Fibroblast of the aortic adventitia (primary cell): ENCODE measurements around the gene PDZD2. TPM values are rescaled to one million over a fixed set of nuclear protein-coding genes. Genes with fewer than 3 reads are reported as not detected.
"Not testable (repeated sequence)": the region's sequence is repeated elsewhere in the genome, so short reads cannot be mapped to it uniquely, and the experiment has no call there.

Experiments used
- DNase-seq: peaks from one replicate; pipeline ENCODE4 v3.0.0-alpha.2; 2010; ENCODE audit warnings: low read depth
- H3K4me3 ChIP-seq: 2 replicates; pipeline ENCODE4 v1.5.1; 2011; ENCODE audit warnings: low read depth, mild to moderate bottlenecking, control low read depth, low read length, moderate library complexity
- total RNA-seq: library from RNA; depleted of rRNA; stranded (reverse); fragments of >200 nt; gene quantifications from 2 replicates; pipeline ENCODE4 v1.2.3, GENCODE V29; 2012; ENCODE audit warnings: low replicate concordance
- TF ChIP-seq, protein P1 (sequence below): IDR thresholded peaks from 2 replicates; pipeline ENCODE4 v1.5.1; 2011; ENCODE audit warnings: mild to moderate bottlenecking, low read length, control low read depth, inconsistent platforms; ENCODE audit not compliant: insufficient read depth

The PDZD2 gene
- total RNA-seq, 1 donor: under 0.01 TPM

DNA sequence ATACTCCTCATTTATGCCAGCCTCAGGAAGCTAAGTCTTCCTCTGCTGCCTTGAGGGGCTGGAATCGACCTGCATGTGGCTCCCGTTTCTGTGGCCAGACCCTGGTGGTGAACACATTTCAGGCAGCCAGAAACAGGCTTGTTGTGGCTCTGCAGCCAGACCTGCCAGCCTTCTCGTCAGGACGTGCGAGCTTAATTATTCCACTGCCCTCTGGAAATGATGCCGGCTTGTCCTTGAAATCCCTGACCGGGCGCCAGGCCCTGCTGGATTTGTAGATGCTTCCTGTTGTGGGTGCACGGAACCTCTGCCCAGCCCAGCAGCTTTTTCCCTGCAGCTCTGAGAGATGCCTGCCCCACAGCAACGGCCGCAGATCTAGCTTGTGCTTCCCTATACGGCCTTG lies 41.6 kb downstream of the PDZD2 start:
- no peak for DNase-seq
- no peak overlapping the region for H3K4me3 ChIP-seq
- TF ChIP-seq, protein P1, sequence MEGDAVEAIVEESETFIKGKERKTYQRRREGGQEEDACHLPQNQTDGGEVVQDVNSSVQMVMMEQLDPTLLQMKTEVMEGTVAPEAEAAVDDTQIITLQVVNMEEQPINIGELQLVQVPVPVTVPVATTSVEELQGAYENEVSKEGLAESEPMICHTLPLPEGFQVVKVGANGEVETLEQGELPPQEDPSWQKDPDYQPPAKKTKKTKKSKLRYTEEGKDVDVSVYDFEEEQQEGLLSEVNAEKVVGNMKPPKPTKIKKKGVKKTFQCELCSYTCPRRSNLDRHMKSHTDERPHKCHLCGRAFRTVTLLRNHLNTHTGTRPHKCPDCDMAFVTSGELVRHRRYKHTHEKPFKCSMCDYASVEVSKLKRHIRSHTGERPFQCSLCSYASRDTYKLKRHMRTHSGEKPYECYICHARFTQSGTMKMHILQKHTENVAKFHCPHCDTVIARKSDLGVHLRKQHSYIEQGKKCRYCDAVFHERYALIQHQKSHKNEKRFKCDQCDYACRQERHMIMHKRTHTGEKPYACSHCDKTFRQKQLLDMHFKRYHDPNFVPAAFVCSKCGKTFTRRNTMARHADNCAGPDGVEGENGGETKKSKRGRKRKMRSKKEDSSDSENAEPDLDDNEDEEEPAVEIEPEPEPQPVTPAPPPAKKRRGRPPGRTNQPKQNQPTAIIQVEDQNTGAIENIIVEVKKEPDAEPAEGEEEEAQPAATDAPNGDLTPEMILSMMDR: no peak

DNA sequence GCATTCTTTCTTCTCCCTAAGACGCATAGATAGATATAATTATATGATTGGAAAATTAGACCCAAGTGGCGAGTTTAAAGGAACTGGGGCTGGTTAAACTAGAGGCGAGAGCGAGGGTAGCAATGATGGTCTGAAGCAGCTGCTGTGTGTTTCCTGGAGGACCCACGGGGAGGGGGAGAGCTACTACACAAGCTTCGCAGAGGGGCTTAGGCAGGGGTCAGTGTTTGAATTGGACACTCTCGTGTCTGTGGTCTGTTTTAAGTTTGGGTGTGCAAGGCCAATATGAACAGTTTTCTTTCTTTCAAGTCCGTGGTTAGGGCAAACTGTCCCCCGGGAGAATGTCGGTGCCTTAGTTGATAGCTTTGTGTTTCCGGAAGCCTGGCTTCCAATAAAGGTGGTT lies 43.1 kb downstream of the PDZD2 start:
- DNase-seq: no peak
- TF ChIP-seq, protein P1: no peak

DNA sequence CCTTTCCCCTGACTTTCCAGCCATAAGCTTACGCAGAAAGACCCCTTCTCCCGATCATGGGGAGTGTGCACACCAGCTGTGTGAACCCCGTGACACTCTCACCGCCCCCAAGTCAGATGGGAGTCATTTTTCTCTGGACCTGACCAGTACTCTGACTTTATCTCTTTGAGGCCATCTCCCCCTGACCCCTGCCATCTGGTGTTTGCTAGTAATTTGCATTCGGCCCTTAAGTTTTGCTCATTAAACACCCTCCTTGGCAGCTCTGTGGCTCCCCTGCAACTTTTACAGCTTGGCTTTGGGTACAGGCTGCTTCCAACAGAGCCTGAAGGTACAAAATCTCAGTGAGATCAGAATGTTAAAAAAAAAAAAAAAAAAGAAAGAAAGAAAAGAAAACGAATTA lies 43.9 kb downstream of the PDZD2 start:
- DNase-seq: no peak
- no peak overlapping the region for H3K4me3 ChIP-seq
- TF ChIP-seq, protein P1: no peak

More for the DNA sequence above, 43.1 kb downstream of the PDZD2 start:
- H3K4me3 ChIP-seq: no peak overlapping the region

DNA sequence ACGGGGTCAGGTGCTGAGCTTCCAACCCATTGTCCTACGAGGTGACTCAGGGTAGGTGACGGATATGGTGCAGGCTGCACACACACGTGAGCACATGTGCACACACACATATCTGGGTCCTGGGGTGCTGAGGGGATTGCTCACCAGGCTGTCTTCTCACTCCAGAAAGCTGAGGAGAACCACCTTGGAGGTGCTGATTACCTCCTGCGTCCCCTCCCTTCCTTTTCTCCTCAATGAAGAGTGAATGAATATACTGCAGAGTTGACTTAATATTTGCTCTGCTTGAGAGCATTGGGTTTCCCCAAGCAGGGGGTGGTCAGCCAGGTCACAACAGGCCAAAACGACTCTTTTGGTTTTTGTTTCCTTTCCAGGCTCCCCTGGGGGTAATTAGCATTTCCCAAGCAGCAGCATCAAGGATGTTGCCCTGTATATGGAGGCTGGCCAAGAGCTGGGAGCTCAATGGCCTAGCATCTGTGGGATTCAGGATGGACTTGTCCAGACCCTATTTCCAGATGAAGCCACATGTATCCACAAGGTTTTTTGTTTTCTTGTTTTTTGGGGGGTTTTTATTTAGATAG lies 49.7 kb downstream of the PDZD2 start:
- H3K4me3 ChIP-seq: no peak overlapping the region
- TF ChIP-seq, protein P1: no peak
- no peak for DNase-seq

DNA sequence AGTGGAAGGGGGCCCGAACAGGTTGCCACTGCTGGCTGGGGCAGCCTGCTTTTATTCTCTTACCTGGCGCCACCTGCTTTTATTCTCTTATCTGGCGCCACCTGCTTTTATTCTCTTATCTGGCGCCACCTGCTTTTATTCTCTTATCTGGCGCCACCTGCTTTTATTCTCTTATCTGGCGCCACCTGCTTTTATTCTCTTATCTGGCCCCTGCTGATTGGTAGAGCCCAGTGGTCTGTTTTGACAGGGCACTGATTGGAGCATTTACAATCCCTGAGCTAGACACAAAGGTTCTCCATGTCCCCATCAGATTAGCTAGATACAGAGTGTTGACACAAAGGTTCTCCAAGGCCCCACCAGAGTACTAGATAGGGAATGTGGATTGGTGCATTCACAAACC lies 52.5 kb downstream of the PDZD2 start:
- not testable (repeated sequence) for H3K4me3 ChIP-seq, DNase-seq

DNA sequence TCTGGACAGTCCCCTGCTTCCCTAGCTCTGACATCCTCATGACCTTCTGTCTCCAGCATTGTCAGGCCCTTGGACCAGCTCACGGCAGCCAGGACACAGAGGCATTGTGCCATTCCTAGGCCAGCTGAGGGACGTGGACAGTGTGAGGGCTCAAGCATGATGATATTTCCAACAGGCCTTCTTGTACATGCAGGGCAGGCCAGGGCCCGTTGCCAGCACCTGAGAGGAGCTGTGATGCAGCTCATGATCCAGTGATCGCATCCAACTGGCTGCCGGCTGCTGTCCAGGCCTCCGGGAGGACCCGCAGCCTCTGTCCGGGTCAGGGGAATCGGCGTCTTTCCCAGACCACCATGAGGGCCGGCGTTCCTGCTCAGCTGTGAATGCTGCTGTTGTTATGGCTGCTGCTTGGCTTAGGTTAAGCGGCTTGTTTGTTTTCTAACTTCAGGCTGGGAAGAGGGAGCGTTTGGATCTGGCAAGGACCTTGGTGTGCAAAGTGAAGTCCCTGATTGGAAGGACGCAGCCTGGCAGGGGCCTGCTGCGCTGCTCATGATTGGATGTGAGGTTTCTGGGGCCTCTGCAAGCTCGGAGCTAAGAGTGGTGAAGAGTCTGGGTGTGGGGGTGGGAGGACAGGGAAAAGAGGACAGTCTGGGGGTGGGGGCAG lies 53.8 kb downstream of the PDZD2 start:
- TF ChIP-seq, protein P1: no peak
- no peak overlapping the region for H3K4me3 ChIP-seq
- no peak for DNase-seq

DNA sequence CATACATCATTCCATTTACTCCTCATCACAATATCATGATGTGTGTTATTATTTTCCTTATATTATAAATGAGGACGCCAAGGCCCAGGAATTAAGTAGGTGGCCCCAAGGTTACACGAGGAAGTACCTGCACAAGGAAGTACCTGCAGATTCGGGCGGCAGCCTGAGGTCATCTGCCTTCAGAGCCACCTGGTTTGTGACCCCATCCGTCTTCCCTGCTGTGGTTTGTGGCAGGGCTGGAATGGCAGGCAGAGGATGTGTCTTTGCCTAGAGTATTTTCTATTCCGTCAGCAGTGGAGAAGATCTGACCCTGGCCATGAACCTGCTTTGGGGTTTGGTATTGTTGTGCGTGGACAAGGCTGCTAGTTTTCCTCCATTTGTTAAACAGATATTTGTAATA lies 59.7 kb downstream of the PDZD2 start:
- no peak overlapping the region for H3K4me3 ChIP-seq
- TF ChIP-seq, protein P1: no peak
- DNase-seq: no peak
